Calu3 (cell line): Measurements from ENCODE around the gene SECISBP2. TPM values are rescaled to one million over a fixed set of nuclear protein-coding genes. Genes with fewer than 3 reads are reported as not detected.
"Not testable (repeated sequence)": the region's sequence is repeated elsewhere in the genome, so short reads cannot be mapped to it uniquely, and the experiment has no call there.

Experiments used
- BruUV-seq: library from RNA; stranded (reverse); fragments of 400-500 nt; replicated peaks from 2 replicates; lab custom pipeline; 2021; lab: Mats Ljungman, UMichigan
- CTCF ChIA-PET: fragments of 300-600 bp; sonication (Branson Sonifier 250); formaldehyde crosslinking; loops from one replicate; lab custom pipeline; 2022; ENCODE audit warnings: antibody characterized with exemption; lab: Charles Lee
- DNase-seq: peaks from one replicate; pipeline ENCODE4 v3.0.0; 2022
- H3K27ac Mint-ChIP-seq: one replicate; pipeline ENCODE4 v1.8.0; 2022; ENCODE audit warnings: mixed read lengths; ENCODE audit not compliant: unreplicated experiment
- H3K27me3 Mint-ChIP-seq: one replicate; pipeline ENCODE4 v1.8.0; 2022; ENCODE audit warnings: mixed read lengths; ENCODE audit not compliant: unreplicated experiment
- H3K36me3 Mint-ChIP-seq: one replicate; pipeline ENCODE4 v1.8.0; 2022; ENCODE audit warnings: mild to moderate bottlenecking, moderate library complexity, mixed read lengths; ENCODE audit not compliant: insufficient read depth, unreplicated experiment
- H3K4me1 Mint-ChIP-seq: one replicate; pipeline ENCODE4 v1.8.0; 2022; ENCODE audit warnings: mild to moderate bottlenecking, low read depth, mixed read lengths; ENCODE audit not compliant: unreplicated experiment
- H3K4me3 Mint-ChIP-seq: one replicate; pipeline ENCODE4 v1.8.0; 2022; ENCODE audit warnings: mild to moderate bottlenecking, low read depth, moderate library complexity, mixed read lengths; ENCODE audit not compliant: unreplicated experiment
- H3K9me3 Mint-ChIP-seq: one replicate; pipeline ENCODE4 v1.8.0; 2022; ENCODE audit warnings: low read depth, mixed read lengths; ENCODE audit not compliant: unreplicated experiment
- CTCF ChIP-seq: fragments of 200-600 bp; IDR thresholded peaks from one replicate; pipeline ENCODE4 v1.8.0; 2022; ENCODE audit warnings: antibody characterized with exemption; ENCODE audit not compliant: unreplicated experiment
- intact Hi-C: fragments of 100-400 bp; cut with micrococcal nuclease; formaldehyde crosslinking; loops from one replicate; pipeline ENCODE4 v1.10.0; 2022; ENCODE audit not compliant: unreplicated experiment
- total RNA-seq: library from RNA; stranded (reverse); gene quantifications from 2 replicates; pipeline ENCODE4 v1.2.3, GENCODE V29; 2022

SECISBP2 gene
- total RNA-seq, 1 experiment from 2014 or later: 27.8 TPM

DNA sequence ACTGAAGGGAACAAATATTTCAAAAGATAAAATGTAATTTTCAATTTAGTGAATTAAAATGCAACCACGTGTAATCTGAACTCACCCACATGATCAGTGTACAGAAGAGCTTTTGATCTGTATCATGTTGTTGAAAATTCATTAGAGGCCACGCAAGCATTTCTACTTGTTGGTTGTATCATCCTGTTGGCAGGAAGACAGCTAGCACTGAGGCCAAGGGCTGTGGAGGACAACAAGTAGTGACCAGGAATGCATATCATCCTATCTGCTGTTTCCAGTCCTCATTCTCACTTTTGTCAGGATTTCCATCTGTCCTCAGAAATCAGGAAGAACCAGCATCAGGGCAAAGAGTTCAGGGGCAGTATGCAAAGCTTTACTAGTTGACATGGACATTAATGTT lies 37.2 kb upstream of the SECISBP2 start:
- H3K4me1 Mint-ChIP-seq: no peaks in the 10 kb centered on the region
- no peaks in the 10 kb centered on the region for H3K27me3 Mint-ChIP-seq
- H3K27ac Mint-ChIP-seq: no peak overlapping the region
- no peak overlapping the region for H3K4me3 Mint-ChIP-seq
- BruUV-seq: no TSS peak
- H3K36me3 Mint-ChIP-seq: no peaks in the 10 kb centered on the region
- DNase-seq: no peak
- TF ChIP-seq CTCF: no peak
- intact Hi-C loops: no loop called here
- CTCF ChIA-PET: no interaction called here
- H3K9me3 Mint-ChIP-seq: peaks cover 5% of the 10 kb centered on the region

- H3K27ac Mint-ChIP-seq, CTCF ChIA-PET, H3K36me3 Mint-ChIP-seq, intact Hi-C loops, H3K27me3 Mint-ChIP-seq, H3K4me3 Mint-ChIP-seq, DNase-seq, H3K9me3 Mint-ChIP-seq, BruUV-seq, H3K4me1 Mint-ChIP-seq: not testable (repeated sequence)
Observed at GRCh38 chr9:89282248-89282968, 35.9 kb upstream of the SECISBP2 start.

DNA sequence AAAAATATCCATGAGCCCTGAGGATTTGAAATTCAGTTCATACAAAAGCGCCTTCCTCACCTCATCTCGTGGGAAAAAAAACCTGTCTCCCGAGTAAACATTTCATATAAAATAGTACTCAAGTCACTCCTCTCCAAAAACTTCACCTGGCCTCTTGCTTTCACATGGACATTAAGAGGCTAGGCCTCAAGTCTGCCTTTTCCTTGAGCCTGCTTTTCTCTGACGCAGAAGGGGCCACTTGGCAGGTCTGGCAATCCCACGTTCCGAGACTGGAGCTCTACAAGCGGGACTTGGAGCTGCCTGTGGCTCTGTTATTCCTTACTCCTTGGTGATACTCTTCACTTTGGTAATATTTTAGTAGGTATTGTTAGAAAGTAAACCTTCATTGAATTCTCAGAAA lies 34.2 kb upstream of the SECISBP2 start:
- BruUV-seq: no TSS peak
- Mint-ChIP-seq H3K27me3 (no peaks in the 10 kb centered on the region), H3K27ac (no peak overlapping the region), H3K36me3 (no peaks in the 10 kb centered on the region), H3K4me3 (no peak overlapping the region), H3K4me1 (no peaks in the 10 kb centered on the region), H3K9me3 (no peaks in the 10 kb centered on the region)
- DNase-seq: no peak
- TF ChIP-seq CTCF: no peak
- CTCF ChIA-PET: no interaction called here
- intact Hi-C loops: no loop called here

DNA sequence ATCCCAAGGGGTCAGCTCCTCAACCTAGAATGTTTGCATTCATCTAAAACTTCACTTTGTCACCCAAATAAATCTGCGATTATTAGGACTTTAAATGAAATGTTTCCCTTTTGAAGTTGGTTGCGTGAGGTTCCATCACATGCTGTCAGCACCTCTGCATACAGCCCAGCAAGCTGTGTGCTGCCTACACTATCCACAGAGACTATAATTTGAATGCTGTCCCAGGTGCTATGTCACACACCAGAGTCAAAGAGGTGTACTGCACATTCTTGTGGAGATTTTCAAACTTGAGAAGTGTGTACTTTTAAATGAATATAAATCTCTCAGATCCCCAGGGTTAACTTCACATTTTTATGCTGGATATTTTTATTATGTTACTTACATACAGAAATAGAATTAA lies 26.6 kb upstream of the SECISBP2 start:
- CTCF ChIA-PET: no interaction called here
- DNase-seq: no peak
- no peak for TF ChIP-seq CTCF
- Mint-ChIP-seq H3K36me3 (no peaks in the 10 kb centered on the region), H3K27ac (no peak overlapping the region), H3K4me3 (no peak overlapping the region), H3K4me1 (no peaks in the 10 kb centered on the region), H3K9me3 (peaks cover 4% of the 10 kb centered on the region), H3K27me3 (no peaks in the 10 kb centered on the region)
- no TSS peak for BruUV-seq
- intact Hi-C loops: no loop called here

GRCh38 chr9:89293014-89293413 lies 25.3 kb upstream of the SECISBP2 start:
- Mint-ChIP-seq H3K4me1 (no peaks in the 10 kb centered on the region), H3K4me3 (no peak overlapping the region), H3K27me3 (no peaks in the 10 kb centered on the region), H3K36me3 (no peaks in the 10 kb centered on the region), H3K27ac (no peak overlapping the region), H3K9me3 (peaks cover 5% of the 10 kb centered on the region)
- CTCF ChIA-PET: no interaction called here
- DNase-seq: no peak
- no TSS peak for BruUV-seq
- no peak for TF ChIP-seq CTCF
- intact Hi-C loops: no loop called here
